ELR (cell line): ENCODE data around the gene CLEC17A.
"Not testable (repeated sequence)": the region's sequence is repeated elsewhere in the genome, so short reads cannot be mapped to it uniquely, and the experiment has no call there.

Experiments
- DNase-seq: peaks from one replicate; pipeline ENCODE4 v3.0.0-alpha.2; 2015; ENCODE audit warnings: low read depth

Gene CLEC17A

DNA sequence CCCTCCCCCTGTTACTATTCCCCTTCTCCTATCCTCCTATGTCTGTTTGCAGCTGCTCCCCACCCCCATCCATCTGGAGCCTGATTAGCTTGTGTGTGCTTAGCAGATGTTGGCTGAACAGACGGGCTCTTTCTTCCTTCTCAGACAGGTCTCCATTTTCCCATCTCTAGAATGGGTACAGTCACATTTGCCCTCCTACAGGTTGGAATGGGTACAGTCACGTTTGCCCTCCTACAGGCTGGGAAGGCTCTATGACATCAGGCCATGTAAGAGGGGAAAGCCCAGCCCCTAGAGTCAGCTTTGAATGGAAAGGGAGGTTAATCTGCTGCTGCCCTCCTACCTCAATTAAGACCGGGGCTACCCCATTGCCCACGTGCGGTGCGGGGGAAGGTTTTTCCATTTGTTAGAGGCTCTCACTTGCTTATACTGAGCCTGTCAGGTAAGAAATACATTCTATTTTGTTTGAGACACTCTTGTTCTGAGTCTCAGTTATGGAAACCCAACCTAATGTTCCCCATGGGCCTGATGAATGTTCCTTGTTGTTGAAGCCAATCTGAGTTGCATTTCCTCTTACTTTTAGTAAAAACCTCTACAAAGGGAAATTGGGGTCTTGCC is 2.2 kb upstream of the CLEC17A start:
- peak; percentile 16 for DNase-seq

DNA sequence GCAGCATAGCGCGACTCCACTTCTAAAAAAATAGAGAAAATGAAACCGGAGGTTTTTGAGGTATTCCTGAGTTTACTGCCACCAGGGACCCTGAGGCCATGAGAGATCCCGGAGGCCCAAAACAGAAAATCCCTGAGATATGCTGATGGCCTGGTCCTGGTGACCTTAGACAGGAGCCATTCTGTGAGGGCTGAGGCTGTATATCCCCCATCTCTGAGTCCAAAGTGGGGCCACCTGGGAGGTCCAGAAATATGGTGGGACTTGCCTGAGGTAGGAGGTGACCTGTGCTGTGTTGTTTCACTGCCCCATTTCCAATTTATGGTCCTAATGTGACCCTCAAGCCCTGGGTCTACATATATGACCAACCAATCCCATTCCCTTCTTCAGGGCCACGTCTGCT is 1.5 kb downstream of the CLEC17A start:
- not testable (repeated sequence) for DNase-seq

DNA sequence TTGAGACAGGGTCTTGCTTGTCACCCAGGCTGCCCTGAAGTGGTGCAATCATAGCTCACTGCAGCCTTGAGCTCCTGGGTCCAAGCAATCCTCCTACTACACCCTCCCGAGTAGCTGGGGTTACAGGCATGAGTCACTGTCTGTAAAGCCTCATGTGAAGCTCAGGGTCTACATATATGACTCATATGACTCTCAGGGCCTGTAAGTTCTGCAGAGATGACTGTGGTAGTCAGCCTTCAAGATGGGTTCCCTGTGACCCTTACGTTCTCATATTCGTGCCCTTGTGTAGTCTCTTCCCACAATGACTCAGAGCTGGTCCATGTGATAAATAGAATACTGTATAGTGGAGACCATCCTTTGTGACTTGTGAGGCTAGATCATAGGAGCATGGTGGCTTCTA is 2.3 kb downstream of the CLEC17A start:
- DNase-seq: peak; percentile 80

DNA sequence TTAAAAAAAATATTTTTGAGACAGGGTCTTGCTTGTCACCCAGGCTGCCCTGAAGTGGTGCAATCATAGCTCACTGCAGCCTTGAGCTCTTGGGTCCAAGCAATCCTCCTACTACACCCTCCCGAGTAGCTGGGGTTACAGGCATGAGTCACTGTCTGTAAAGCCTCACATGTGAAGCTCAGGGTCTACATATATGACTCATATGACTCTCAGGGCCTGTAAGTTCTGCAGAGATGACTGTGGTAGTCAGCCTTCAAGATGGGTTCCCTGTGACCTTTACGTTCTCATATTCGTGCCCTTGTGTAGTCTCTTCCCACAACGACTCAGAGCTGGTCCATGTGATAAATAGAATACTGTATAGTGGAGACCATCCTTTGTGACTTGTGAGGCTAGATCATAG is 6.5 kb downstream of the CLEC17A start:
- DNase-seq: peak; percentile 42

DNA sequence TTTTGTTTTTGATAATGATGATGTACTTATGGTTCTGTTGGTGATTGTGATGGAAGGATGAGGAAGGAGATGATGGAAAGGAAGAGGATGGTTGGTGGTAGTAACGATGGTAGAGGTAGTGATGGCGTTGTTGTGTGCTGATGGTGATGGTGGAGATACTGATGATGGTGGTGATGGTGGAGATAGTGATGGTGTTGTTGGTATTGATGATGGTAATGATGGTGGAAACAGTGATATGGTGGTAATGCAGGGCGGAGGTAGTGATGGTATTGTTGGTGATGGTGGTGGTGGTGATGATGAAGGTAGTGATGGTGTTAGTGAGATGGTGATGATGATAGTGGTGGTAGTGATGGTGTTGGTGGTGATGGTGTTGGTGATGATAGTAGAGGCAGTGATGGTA is 12.7 kb downstream of the CLEC17A start:
- DNase-seq: no peak

DNA sequence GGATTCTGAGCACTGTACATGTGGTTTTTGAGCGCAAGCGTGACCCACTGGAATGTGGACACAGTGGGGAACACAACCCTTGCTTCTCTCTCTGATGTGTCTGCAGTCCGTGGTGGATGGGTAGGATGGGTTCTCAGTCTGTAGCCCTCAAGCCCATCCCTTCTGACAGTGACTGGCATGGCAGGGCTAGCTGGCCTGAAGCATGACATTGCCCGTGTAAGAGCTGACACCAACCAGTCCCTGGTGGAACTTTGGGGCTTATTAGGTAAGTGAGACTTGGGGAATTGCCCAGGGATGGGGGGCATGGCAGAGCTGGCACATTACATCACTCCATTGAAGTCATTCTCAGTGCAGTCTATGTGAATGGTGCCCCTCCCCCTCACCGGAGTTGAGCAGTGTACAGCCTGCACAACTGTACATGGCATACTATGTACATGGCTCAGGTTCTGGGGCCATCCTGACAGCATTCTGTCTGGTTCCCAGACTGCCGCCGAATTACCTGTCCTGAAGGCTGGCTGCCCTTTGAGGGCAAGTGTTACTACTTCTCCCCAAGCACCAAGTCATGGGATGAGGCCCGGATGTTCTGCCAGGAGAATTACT is 16.8 kb downstream of the CLEC17A start:
- DNase-seq: no peak

DNA sequence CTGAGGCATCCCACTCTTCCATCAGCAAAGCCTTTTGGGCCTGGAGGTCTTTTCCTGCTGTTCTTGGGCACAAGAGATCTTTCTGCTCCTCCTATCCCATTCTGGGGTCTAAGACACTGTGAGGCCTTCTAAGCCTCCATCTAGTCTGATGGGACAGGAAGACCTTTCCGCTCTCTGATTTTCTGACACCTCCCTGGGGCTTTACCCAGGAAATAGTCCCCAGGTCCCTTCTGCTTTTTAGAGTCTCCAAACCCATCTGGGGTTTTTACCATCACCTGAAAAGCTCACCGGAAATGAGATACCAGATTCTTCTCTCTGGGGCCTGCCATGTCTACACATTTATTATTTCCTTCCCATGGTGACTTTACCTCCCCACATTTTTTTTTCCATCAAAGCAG is 21.1 kb downstream of the CLEC17A start:
- DNase-seq: no peak

DNA sequence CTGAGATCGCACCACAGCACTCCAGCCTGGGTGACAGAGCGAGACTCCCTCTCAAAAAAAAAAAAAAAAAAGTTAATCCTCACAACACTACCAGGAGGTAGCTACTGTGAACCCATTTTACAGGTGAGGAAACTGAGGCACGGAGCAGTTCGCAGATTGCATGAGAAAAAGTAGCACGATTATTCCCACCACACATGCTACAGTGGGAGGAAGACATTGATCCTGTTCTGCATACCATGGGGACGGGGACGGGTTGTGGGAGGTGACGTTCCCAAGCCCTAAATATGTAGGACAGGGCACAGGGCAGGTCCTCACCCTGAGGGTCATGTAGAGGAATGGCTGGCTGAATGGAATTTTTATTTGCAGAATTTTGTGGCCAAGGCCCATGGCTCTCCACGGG is 23.7 kb downstream of the CLEC17A start:
- no peak for DNase-seq

DNA sequence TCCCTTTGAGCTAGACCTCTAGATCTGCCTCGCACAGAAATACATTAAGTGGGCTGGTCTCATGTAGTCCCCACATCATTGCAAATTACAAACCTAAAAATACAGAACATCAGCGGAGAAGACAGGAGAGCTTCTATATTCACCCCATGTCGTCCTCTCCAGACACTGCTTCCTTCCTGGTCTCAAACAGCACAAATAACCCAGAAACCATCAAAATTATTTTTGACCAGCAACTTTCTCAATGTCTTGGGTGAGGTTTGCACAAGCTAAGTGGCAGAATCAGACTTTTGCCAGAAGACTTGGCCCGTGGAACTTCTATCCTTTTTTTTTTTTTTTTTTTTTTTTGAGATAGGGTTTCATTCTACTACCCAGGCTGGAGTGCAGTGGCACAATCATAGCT is 28.2 kb downstream of the CLEC17A start:
- no peak for DNase-seq

DNA sequence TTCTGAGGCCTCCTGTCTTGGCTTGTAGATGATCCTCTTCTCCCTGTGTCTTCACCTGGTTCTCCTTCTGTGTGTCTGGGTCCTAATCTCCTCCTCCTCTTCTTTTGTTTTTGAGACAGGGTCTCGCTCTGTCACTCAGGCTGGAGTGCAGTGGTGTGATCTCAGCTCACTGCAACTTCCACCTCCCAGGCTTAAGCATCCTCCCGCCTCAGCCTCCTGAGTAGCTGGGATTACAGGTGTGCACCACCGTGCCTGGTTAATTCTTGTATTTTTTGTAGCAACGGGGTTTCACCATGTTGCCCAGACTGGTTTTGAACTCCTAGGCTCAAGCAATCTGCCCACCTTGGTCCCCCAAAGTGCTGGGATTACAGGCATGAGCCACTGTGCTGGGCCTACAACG is 29.4 kb downstream of the CLEC17A start:
- DNase-seq: not testable (repeated sequence)

DNA sequence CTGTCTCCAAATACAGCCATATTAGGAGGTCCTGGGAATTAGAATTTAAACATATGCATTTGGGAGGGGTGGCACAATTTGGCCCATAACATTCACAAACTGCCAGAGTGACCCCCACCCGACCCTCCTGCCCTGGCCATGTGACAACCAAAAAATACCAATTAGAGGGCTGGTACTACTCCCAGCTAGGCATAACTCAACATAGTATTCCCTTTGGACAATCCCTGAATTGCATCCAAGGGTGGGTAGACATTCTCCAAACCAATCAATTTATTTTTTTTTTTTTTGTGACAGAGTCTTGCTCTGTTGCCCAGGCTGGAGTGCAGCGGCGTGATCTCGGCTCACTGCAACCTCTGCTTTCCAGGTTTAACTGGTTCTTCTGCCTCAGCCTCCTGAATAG is 29.8 kb downstream of the CLEC17A start:
- no peak for DNase-seq

DNA sequence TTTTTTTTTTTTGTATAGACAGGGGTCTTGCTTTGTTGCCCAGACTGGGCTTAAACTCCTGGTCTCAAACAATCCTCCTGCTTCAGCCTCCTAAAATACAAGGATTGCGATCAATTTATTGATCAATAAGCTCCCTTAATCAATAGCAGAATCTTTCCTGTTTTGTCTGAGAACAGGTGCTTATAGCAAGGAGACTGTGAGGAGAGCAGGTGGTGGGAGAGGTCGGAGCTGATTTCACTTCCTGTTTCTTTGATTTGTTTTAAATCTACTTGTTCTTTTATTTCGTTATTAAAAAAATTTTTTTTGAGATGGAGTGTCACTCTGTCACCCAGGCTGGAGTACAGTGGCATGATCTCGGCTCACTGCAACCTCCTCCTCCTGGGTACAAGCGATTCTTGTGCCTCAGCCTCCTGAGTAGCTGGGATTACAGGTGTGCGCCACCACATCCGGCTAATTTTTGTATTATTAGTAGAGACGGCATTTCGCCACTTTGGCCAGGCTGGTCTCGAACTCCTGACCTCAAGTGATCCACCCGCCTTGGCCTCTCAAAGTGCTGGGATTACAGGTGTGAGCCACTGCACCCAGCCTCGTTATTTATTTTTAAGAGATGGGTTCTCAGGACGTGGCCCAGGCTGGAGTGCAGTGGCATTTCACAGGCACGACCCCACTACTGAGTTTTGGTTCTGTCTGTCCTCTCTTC is 30.7 kb downstream of the CLEC17A start:
- not testable (repeated sequence) for DNase-seq

DNA sequence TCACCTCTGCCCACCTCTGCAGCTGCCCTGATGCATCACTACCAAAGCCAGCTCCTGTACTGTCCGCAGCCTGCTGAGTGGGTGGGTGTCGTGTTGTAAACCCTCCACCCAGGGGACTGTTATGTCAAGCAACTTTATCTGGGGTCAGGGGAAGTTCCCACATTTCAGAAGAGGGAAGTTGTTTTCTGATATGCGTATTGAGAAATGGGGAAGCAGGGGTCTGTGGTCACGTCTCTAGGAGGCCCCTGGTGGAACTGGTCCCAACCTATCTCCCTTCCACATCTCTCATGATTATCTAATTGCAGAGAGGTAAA is 31.2 kb downstream of the CLEC17A start:
- no peak for DNase-seq

DNA sequence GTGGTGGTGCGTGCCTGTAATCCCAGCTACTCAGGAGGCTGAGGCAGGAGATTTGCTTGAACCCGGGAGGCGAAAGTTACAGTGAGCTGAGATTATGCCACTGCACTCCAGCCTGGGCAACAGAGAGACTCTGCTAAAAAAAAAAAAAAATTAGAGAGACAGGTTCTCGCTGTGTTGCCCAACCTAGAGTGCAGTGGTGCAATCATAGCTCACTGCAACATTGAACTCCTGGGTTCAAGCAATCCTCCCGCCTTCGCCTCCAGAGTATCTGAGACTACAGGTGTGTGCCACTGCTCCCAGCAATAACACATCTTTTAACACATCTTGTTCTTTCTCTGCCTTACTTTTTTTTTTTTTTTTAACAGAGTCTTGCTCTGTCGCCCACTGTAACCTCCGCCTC is 32.7 kb downstream of the CLEC17A start:
- DNase-seq: no peak

DNA sequence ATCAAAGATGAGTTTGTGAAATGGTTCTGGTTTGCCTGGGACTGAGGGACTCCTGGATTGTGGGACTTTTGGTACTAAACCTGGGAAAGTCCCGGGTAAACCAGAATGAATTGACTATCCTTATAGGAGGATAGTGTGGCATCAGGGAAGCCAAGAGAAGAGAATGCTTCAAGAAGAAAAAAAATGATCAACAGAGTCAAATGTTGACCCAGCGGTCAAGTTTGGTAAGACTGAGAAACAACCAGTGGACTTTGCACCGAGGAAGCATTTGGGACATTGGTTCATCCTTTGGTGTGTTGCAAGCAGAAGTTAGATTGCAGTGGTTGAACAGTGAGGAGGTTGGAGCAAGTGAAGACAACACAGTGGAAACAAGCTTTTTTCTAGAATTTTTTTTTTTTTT is 33.5 kb downstream of the CLEC17A start:
- DNase-seq: no peak

DNA sequence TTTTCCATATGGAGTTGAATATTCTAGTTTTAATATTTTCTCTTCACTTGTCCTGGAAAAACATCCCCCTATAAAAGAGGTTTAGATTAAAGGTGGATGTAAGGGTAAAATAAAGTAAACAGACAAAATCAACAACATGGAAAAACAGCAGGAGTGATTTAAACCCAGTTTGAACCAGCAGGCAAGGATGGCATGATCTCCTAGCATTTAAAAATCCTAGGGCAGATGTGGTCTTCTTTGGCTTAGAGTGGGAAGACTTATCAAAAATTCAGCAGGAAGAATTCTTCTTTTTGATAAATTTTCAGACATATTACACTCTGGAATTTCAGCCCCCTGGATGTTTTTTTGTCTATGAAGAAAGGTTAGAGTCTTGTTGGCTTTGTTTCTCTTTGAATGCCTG is 36.5 kb downstream of the CLEC17A start:
- no peak for DNase-seq

DNA sequence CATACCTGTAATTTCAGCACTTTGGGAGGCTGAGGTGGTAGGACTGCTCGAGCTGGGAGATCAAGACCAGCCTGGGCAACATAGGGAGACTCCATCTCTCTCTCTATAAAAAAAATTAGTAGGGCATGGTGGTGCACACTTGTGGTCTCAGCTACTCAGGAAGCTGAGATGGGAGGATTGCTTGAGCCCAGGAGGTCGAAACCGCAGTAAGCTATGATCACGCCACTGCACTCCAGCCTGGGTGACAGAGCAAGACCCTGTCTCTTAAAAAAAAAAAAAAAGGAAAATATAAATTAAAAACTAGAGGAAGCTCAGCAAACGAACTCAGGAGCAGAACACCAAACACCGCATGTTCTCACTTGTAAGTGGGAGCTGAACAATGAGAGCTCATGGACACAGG is 41.6 kb downstream of the CLEC17A start:
- not testable (repeated sequence) for DNase-seq

DNA sequence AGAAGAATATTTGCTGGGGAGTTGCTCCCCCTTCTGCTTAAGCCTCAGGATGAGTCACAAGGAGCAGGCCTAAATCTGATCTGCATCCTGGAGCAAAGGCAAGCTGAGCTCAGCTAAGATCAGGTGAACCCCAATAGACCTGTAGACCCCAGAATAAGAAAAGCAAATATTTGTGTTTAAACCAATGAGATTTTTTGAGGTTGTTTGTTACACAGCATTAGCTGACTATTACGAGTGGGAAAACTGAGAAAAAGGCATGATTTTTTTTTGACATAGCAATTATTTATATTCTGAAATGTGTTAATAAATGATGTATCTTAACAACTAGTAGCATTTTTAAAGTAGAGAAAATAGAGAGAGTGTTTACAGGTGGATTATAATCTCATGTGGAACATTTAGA is 46.7 kb downstream of the CLEC17A start:
- no peak for DNase-seq

DNA sequence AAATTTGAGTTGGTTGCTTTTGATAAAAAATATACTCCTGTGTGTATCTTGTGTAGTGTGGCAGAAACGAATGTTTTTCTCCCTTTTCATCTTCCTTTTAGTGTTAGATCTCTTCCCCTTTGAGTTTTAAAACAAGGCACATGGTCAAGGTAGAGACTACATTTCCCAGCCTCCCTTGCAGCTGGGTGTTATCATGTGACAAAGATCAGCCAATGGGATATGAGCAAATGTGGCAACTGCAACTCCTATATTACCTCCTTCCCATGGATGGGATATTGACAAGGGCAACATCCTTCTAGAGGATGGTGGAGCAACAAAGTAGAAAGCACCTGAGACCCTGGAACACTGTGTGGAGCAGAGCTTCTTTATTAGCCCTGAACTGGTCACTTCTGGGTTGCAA is 49.4 kb downstream of the CLEC17A start:
- DNase-seq: peak; percentile 54

DNA sequence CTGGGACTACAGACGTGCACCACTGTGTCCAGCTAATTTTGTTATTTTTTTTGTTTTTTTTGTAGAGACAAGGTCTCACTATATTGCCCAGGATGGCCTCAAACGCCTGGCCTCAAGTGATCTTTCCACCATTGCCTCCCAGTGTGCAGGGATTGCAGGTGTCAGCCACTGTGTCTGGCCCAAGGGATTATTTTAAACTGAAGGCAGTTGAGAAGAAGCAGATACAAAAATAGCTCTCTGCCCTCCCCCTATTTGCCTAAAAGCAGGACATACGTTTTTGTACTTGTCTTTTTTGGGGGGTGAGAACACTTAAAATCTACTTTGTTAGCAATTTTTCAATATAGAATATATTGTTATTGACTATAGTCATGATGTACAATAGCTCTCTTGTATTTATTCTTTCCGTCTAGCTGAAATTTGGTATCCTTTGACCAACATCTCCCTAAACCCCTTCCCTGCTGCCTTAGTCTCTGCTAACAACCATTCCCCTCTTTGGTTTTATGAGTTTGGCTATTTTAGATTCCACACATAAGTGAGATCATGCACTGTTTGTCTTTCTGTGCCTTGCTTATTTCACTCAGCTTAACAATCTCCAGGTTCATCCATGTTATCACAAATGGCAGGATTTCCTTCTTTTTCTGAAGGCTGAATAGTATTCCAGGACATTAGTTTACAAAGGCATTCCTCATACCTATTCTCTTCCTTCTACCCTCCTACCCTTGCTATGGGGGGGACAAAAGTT is 56.8 kb downstream of the CLEC17A start:
- no peak for DNase-seq

DNA sequence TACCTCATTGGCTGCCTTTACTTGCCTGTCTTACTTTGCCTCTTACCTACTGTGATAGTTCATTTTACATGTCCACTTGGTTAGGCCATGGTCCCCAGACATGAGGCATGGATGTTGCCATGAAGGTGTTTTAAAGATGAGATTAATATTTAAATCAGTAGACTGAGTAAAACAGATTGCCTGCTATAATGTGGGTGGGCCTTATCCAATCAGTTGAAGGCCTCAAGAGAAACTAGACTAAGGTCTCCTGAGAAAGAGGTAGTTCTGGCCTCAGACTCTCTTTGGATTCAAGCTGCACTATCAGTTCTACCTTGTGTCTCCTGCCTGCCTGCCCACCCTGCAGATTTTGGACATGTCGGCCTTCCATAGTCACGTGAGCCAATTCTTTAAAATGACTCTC is 65.6 kb downstream of the CLEC17A start:
- no peak for DNase-seq

DNA sequence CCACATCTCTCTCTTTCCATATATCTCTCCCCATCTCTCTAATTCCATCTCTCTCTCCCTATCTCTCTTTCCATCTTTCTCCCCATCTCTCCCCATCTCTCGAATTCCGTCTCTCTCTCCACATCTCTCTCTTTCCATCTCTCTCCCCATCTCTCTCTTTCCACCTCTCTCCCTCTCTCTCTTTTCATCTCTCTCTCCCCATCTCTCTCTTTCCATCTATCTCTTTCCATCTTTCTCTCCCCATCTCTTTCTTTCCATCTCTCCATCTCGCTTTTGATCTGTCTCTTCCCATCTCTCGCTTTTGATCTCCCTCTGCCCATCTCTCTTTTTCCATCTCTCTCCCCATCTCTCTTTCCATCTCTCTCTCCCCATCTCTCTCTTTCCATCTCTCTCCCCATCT is 66.1 kb downstream of the CLEC17A start:
- no peak for DNase-seq

DNA sequence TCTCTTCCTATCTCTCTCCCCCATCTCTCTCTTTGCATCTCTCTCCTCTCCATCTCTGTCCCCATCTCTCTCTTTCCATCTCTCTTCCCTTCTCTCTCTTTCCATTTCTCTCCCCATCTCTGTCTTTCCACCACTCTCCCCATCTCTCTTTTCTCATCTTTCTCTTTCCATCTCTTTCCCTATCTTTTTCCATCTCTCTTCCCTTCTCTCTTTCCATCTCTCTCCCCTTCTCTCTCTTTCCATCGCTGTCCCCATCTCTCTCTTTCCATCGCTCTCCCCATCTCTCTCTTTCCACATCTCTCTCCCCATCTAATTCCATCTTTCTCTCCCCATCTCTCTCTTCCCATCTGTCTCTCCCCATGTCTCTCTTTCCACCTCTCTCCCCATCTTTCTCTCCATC is 67.3 kb downstream of the CLEC17A start:
- no peak for DNase-seq
